RCC 7860 (cell line): ENCODE measurements around the gene KDM5A.
"Not testable (repeated sequence)": the region's sequence is repeated elsewhere in the genome, so short reads cannot be mapped to it uniquely, and the experiment has no call there.

ENCODE experiments used
- DNase-seq: peaks from one replicate; pipeline ENCODE4 v3.0.0-alpha.2; 2015; ENCODE audit warnings: low spot score
- FAIRE-seq: peaks from 2 replicates; lab custom pipeline; 2012; peaks lifted over from hg19 to GRCh38; lab: Jason Lieb, UNC

Gene KDM5A

DNA sequence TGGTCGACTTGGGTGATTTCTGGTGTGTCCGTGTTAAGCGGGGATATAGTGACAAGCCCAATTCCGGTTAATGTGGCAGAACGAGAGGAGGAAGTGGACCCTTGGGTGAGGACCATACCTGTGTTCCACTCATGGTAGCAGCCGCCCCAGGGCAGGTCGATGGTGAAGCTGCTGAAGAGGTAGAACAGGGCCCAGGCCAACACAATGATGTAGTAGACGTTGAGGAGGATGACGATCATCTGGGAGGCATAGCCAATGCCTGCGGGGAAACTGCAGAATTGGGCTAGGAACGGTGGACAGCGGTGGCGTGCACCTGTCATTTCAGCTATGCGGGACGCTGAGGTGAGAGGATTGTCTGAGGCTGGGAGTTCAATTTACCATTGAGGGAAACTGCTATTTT is 146.6 kb downstream of the KDM5A start:
- FAIRE-seq (no peak), DNase-seq (no peak)

DNA sequence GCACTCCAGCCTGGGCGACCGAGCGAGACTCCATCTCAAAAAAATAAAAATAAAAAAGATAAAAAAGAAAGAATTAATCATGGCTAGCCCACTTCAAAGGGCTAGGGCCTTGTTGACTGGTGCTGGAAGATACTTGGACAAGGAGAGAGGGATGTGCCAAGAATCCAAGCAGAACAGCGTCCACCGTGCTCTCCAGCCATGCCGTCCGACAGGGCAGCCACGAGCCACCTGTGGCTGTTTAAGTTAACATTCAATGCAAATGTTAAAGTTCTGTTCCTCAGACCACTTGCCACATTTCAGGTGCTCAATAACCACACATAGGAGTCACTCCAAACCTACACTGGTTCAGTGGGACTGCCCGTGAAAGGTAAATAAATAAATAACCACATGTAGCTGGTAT is 147.9 kb downstream of the KDM5A start:
- FAIRE-seq: no peak
- no peak for DNase-seq

DNA sequence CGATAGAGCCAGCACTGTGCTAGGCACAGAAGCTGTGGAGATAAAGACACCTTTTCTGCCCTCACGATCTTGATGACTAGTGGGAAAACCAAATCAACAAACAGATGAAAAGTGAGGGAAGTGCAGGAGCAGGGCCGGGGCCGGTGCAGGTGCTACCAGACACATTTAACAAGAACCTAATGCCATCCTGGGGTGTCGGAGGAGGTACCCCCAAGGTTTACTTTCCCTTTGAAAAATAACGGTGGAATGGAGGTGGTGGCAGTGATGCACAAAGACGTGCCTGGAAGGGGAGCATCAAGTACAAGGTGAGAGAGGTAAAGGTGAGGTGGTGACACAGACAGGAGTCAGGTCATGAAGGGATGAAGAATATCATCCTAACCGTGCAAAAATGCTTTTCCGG is 148.6 kb downstream of the KDM5A start:
- FAIRE-seq (no peak), DNase-seq (no peak)

DNA sequence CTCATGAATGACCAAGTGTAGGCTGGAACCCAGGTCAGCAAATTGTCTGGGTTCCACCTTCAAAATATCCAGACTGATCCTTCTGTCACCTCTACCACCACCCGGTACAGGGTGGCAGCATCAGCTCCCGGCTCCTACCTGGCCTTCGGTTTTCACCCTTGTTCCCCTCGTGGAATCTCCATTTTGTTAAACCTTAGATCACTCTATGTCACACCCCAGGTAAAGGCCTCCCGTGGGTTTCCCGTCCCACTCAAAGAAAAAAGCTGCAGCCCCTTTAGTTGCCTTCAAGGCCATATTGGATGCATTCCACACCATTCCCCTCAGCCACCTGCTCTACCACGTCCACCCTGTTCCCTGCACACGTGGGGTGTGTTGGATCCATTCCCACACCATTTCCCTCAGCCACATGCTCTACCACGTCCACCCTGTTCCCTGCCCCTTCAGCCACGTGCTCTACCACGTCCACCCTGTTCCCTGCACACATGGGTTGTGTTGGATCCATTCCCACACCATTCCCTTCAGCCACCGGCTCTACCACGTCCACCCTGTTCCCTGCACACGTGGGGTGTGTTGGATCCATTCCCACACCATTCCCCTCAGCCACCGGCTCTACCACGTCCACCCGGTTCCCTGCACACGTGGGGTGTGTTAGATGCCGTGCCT is 150.3 kb downstream of the KDM5A start:
- no peak for FAIRE-seq

DNA sequence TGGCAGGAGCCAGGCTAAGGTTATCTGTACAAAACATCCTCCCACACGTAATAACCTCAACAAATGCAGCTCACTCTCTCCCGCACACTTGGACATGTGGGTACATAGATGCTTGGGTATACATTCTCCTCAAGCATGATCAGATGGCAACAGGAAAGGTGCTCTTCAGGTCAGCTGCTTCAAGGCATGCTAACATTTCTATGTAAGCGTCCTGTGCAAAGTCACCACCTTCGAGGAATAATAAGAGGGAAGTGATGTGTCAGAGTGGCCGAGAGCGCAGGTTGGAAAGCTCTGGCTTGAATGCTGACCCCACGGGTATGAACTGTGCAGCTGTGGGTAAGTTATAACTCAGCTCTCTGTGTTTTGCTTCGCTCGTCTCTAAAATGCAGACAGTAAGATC is 151.0 kb downstream of the KDM5A start:
- no peak for FAIRE-seq
- no peak for DNase-seq

More for the DNA sequence above, 150.3 kb downstream of the KDM5A start:
- DNase-seq: no peak

DNA sequence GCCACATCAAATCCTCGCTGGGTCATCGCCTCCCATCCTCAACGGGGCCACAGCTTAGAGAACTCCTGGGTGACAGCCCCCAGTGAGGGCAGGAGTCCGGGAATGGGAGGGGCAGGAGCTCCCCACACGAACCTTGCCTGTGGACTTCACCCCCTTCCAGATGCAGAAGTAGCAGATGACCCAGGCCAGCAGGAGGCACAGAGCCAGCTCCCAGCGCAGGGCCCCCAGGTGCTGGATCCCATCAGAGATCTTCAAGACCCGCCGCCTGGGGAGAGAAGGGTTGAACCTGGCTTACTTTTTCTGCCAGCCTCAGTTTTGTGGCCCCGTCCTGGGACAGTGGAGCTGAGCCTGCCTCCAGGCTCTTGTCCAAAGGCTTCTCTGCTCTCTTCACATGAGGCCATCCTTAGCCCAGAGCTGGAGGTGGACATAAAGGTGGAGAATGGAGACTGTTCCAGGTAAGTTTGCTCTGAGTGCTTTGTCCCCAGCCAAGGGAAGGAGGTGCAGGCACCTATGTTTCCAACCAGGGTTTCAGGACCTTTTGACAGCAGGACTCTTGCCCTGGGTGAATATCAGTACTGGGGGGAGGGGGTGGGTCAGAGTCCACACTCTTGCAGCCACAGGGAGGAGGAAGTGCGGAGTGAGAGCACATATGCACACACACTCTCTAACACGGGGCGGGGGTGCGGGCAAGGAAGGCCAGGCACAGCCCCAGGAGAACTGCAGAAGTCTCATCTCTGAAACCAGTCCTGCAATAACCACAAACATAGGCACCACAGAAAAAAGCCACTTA is 151.9 kb downstream of the KDM5A start:
- no peak for DNase-seq
- no peak for FAIRE-seq

DNA sequence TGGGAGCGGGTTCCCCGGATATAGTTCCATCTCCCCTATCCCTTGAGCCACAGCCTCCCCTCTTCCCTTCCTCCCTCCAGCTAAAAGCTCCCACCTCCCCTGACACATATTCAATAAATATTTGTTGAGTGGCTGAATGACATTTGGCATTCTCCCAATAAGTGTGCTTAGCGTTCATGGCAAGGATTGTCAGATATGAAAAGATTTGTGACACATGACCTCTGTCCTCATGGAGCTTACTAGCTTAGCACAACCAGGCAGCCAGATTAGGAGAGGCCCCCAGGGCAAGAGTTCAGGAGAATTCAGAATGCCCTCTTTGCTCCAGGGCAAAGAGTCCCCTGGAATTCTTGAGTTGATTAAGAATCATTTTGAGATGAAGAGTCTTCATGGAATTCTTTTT is 152.7 kb downstream of the KDM5A start:
- FAIRE-seq: no peak
- DNase-seq: no peak

DNA sequence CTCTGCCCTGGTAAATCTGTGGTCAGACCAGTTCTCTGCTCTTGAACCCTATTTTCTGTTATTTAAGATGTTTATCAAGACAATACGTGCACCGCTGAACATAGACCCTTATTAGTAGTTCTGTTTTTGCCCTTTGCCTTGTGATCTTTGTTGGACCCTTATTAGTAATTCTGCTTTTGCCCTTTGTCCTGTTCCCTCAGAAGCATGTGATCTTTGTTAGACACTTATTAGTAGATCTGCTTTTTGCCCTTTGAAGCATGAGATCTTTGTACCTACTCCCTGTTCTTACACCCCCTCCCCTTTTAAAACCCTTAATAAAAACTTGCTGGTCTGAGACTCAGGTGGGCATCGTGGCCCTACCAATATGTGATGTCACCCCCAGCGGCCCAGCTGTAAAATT is 153.2 kb downstream of the KDM5A start:
- not testable (repeated sequence) for FAIRE-seq, DNase-seq

DNA sequence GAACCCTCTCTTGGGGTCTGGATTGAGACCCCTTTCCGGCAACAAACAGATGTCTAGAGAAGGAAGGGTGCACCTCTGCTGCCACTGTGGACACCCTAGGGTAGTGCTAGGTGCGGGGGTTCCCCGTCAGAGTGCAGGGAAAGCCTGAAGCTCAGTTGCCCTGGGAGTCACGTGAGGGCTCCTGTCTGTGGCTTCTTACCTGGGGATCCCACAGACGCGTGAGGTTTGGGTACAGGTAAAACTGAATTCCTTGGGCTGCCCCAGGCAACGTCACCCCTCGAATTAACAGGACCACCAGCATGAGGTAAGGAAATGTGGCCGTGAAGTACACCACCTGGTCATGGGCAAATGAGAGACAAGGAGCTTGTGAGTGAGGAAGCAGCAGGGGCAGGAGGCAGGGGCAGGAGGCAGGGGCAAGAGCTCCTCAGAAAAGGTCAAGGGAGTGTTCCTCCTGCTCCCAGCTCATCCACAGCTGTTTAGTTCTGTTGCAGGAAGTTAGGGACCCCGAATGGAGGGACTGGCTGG is 154.2 kb downstream of the KDM5A start:
- no peak for FAIRE-seq

DNA sequence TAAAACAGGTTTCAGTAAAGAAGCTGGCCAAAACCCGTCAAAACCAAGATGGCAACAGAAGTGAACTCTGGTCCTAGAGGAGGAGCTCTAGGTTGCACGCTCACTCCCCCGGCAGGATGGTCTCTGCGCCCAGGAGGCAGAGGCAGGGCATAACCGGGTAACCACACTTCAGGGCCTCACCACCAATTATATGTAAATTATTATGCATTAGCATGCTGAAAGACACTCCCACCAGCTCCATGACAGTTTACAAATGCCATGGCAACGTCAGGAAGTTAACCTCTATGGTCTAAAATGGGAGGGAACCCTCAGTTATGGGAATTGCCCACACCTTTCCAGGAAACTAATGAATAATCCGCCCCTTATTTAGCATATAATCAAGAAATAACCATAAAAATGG is 155.1 kb downstream of the KDM5A start:
- DNase-seq: no peak
- no peak for FAIRE-seq

More for the DNA sequence above, 154.2 kb downstream of the KDM5A start:
- no peak for DNase-seq

DNA sequence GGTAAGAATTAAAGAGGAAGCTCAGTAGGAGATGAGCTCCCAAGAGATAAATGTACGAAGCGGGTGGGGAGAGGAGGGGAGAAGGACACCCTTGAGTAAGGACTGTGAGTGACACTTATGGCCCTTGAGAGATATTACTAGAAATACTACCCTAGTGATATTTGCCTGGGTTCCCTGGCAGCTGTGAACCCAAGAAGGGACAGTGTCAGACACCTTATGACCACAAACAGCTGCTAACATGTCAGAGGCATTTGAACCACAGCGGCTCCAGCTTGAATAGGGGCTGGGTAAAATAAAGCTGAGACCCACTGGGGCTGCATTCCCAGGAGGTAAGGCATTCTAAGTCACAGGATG is 155.5 kb downstream of the KDM5A start:
- DNase-seq (no peak), FAIRE-seq (no peak)

DNA sequence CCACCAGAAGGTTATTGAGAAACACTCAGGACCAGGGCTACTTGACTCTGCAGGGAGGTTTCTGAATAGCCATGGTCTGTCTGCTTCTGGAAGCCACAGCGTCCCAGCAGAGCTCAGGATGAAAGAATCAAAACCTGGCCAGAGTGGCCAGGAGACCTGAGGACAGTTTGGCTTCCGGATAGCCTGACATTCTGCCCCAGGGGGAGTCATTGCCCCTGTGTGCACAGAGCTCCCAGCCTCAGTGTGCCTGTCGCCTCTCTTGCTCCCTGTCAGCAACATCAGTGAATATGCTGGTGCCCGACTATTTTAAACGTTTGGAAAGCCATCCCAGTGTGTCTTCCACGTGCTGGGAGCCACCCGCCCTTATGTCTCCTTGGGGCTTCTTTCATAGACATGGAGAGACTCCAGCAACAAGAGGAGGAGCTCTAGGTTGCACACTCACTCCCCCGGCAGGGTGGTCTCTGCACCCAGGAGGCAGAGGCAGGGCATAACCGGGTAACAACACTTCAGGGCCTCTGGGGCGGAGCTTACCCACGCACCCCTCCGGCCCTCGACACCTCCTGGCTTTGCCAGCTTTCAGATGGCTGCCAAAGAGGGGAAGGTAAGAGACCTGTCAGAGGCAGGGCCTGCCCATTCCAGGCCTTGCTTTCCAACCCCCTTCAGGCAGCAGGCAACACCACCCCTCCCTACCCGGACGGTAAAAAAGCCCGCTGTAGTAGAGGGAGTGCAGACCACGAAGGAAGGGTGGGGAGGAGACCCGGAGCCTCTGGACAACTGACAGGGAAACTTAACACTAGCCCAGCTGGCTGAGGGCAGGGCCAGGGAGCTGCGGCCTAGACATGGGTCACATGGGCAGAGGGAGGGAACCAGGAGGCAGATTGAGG is 156.1 kb downstream of the KDM5A start:
- DNase-seq: no peak
- no peak for FAIRE-seq

DNA sequence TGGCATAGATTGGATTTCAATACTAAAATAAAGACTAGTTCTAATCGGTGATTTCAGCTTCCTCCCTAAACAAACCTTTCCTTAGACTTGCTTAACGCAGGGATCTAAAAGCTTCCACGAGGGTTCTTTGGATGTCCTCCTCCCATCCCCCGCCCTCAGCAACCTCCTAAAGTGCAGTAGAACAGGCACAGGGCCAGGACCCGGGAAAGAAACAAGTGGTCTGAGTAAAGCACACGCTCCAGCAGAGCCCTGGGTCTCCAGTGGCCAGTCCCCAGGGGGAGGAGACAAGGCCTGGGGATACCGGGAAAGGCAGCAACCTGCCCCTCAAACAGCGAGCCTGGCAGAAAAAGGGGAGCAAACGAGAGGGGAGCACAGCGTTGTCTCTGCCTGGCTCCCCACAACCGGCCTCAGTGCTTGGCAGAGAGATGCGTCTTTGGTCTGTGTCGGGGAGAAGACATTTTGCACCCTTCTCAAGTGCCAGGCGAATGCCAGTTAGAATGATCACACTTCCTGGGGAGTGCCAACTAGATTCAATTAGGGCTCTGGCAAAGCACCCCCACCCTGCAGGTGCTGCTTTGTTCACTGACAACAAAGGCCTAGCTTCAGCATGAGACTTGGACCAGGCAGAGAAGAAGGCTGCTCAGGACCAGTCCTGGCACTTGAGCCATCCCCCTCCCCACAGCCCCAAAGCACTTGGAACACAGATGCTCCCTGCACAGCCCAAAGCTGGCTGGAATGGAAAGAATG is 158.0 kb downstream of the KDM5A start:
- DNase-seq: no peak
- no peak for FAIRE-seq
